A549 (cell line): ENCODE data around the gene AFF2. TPM values are rescaled to one million over a fixed set of nuclear protein-coding genes. Genes with fewer than 3 reads are reported as not detected.

Experiments used
- ATAC-seq, 2 experiments: fragments of 200-7000 bp in 1 of 2; fragments of >200 bp in 1 of 2; cut with Nextera tagmentation in 1 of 2; cut with Tn5 transposase in 1 of 2; 3 replicates each; pipeline versions ENCODE4 v1.8.0 to v1.9.1; 2018 to 2020; ENCODE audit warnings: mild to moderate bottlenecking in 1 of 2, moderate library complexity in 1 of 2
- CTCF ChIA-PET: fragments of 300-600 bp; sonication (Branson Sonifier 250); formaldehyde crosslinking; extraction: SDS; loops from one replicate; lab custom pipeline; 2021; ENCODE audit warnings: antibody characterized with exemption, inconsistent platforms; lab: Yijun Ruan, JAX
- POLR2A ChIA-PET: fragments of 350-600 bp; formaldehyde crosslinking; extraction: SDS; loops from one replicate; lab custom pipeline; 2021; ENCODE audit warnings: antibody characterized with exemption, inconsistent platforms; lab: Yijun Ruan, JAX
- DNase-seq, 2 experiments: peaks; one replicate each; pipeline versions ENCODE4 v3.0.0 to v3.0.0-alpha.2; 2011 to 2016; ENCODE audit warnings: low read depth in 1 of 2, low spot score in 1 of 2
- FAIRE-seq: peaks from 2 replicates; lab custom pipeline; 2011; peaks lifted over from hg19 to GRCh38; lab: Jason Lieb, UNC
- H3K27ac ChIP-seq, 2 experiments: fragments of >200 bp; sonication (Bioruptor Twin); formaldehyde crosslinking; 3 replicates each; pipeline ENCODE4 v1.5.1; 2016 to 2017
- H3K4me1 ChIP-seq: fragments of >200 bp; sonication (Bioruptor Twin); formaldehyde crosslinking; 3 replicates; pipeline ENCODE4 v1.6.1; 2016
- H3K4me2 ChIP-seq: fragments of >200 bp; sonication (Bioruptor Twin); formaldehyde crosslinking; 3 replicates; pipeline ENCODE4 v1.6.1; 2016
- H3K4me3 ChIP-seq: fragments of >200 bp; sonication (Bioruptor Twin); formaldehyde crosslinking; 3 replicates; pipeline ENCODE4 v1.5.1; 2016
- H3K9me3 ChIP-seq: fragments of >200 bp; sonication (Bioruptor Twin); formaldehyde crosslinking; 3 replicates; pipeline ENCODE4 v1.6.1; 2016
- BHLHE40 ChIP-seq: IDR thresholded peaks from 2 replicates; pipeline ENCODE4 v1.6.1; 2012; ENCODE audit warnings: low read depth, low read length, inconsistent platforms
- CHD4 ChIP-seq: fragments of 200-600 bp; sonication (generic); IDR thresholded peaks from 2 replicates; pipeline ENCODE4 v1.6.1; 2016; ENCODE audit warnings: antibody characterized with exemption, mild to moderate bottlenecking, borderline replicate concordance
- EHF ChIP-seq: fragments of 250-450 bp; sonication (Bioruptor Pico); IDR thresholded peaks from 2 replicates; pipeline ENCODE4 v1.5.0; 2020; ENCODE audit warnings: mild to moderate bottlenecking
- EP300 ChIP-seq, 2 experiments: fragments of >200 bp; sonication (Bioruptor Twin); formaldehyde crosslinking; IDR thresholded peaks; 2 replicates in 1 of 2; 3 replicates in 1 of 2; pipeline ENCODE4 v1.6.1; 2016 to 2017
- FOSL2 ChIP-seq, 2 experiments: fragments of 450-650 bp in 1 of 2; fragments of >200 bp in 1 of 2; sonication (Bioruptor Twin) in 1 of 2; formaldehyde crosslinking; IDR thresholded peaks; 2 replicates each; pipeline versions ENCODE4 v1.5.0 to v1.6.1; 2016 to 2020; ENCODE audit warnings: mild to moderate bottlenecking in 1 of 2, moderate library complexity in 1 of 2
- FOXS1 ChIP-seq: fragments of 250-450 bp; sonication (Bioruptor Pico); IDR thresholded peaks from 2 replicates; pipeline ENCODE4 v1.5.0; 2020; ENCODE audit warnings: mild to moderate bottlenecking, moderate library complexity
- HOXB5 ChIP-seq: fragments of 250-450 bp; sonication (Bioruptor Pico); IDR thresholded peaks from 2 replicates; pipeline ENCODE4 v1.5.0; 2020; ENCODE audit warnings: mild to moderate bottlenecking, moderate library complexity
- MAFK ChIP-seq: fragments of 450-650 bp; IDR thresholded peaks from 2 replicates; pipeline ENCODE4 v1.6.1; 2014; ENCODE audit not compliant: partially characterized antibody
- MYC ChIP-seq: IDR thresholded peaks from 2 replicates; pipeline ENCODE4 v1.6.1; 2012; ENCODE audit warnings: mild to moderate bottlenecking, inconsistent platforms, low read length, improper control_type of control experiment, borderline replicate concordance
- NFE2L2 ChIP-seq: fragments of 150-350 bp; conservative IDR thresholded peaks from 2 replicates; pipeline ENCODE4 v1.6.1; 2014; ENCODE audit warnings: low read length
- NR3C1 ChIP-seq: fragments of >200 bp; sonication (Bioruptor Twin); formaldehyde crosslinking; IDR thresholded peaks from 3 replicates; pipeline ENCODE4 v1.6.1; 2017
- RFX5 ChIP-seq: fragments of 450-650 bp; IDR thresholded peaks from 2 replicates; pipeline ENCODE4 v1.7.1; 2014; ENCODE audit warnings: antibody characterized with exemption, mild to moderate bottlenecking, moderate library complexity
- TFCP2L1 ChIP-seq: fragments of 250-450 bp; sonication (Bioruptor Pico); IDR thresholded peaks from 2 replicates; pipeline ENCODE4 v1.5.0; 2021; ENCODE audit warnings: mild to moderate bottlenecking
- TP53 ChIP-seq: fragments of 250-450 bp; sonication (Bioruptor Pico); IDR thresholded peaks from 2 replicates; pipeline ENCODE4 v1.5.0; 2021; ENCODE audit warnings: mild to moderate bottlenecking, moderate library complexity
- WGBS: methylation state at CpG from one replicate; pipeline ENCODE4 v1.1.6; 2017; ENCODE audit errors: missing lambda C conversion rate; 5-methylcytosine and 5-hydroxymethylcytosine counted together
- polyA plus RNA-seq, 4 experiments: library from polyadenylated mRNA; depleted of rRNA in 3 of 4; stranded (reverse); fragments of >200 nt; fragmentation: RNase III in 1 of 4; extraction: RNeasy Plus Mini Kit Qiagen cat#74134 plus additional on column Dnase treatment in 1 of 4; gene quantifications; 2 replicates in 3 of 4; 3 replicates in 1 of 4; pipeline ENCODE4 v1.2.3, GENCODE V29; 2011 to 2017
- TF ChIP-seq, protein P1 (sequence below): fragments of 250-450 bp; sonication (Bioruptor Pico); IDR thresholded peaks from 2 replicates; pipeline ENCODE4 v1.5.0; 2020; ENCODE audit warnings: low read depth, mild to moderate bottlenecking, moderate library complexity
- TF ChIP-seq, protein P2 (sequence below): fragments of >200 bp; sonication (Bioruptor Twin); formaldehyde crosslinking; IDR thresholded peaks from 3 replicates; pipeline ENCODE4 v1.6.1; 2016
- TF ChIP-seq, protein P3 (sequence below): fragments of 200-600 bp; sonication (generic); IDR thresholded peaks from 2 replicates; pipeline ENCODE4 v1.6.1; 2016; ENCODE audit warnings: antibody characterized with exemption, mild to moderate bottlenecking, moderate library complexity
- TF ChIP-seq, protein P4 (sequence below): IDR thresholded peaks from 2 replicates; pipeline ENCODE4 v1.6.1; 2012

Gene AFF2
- polyA plus RNA-seq, 2 of the 4 experiments (the other 2 are of a cell fraction) = 0.04 TPM; not detected in 1

DNA sequence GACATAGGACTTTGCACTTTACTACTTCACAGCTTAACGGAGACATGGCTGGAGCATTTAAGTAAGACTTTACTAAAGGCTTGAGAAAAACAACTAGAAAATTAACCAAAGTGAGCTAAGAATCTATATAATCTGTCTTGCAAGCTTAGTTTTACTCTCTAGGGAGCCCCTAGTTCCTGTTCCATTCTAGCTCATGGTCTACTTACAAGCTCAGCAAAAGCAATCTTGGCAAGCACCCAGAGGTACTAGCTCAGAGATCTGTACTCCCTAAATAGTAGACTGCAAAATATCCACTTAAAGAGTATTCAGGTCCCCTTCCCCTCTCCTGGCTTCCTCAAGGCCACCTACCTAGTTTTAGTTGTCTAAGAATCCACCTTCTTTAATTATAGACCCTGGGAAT is 535.7 kb downstream of the AFF2 start:
- Histone ChIP-seq H3K4me2 (no peak overlapping the region), H3K9me3 (no peaks in the 10 kb centered on the region), H3K4me3 (no peak overlapping the region), H3K27ac (no peak overlapping the region), H3K4me1 (no peaks in the 10 kb centered on the region)
- ChIA-PET CTCF (no interaction called here), POLR2A (no interaction called here)
- no peak for ATAC-seq
- WGBS = 24% methylated on average over 1 of the region's 1 CpG
- FAIRE-seq = no peak
- no peak for DNase-seq
- TF ChIP-seq FOSL2 (IDR thresholded peaks at IDR 0.05) (no peak), FOSL2 (CRISPR knock-in tag; IDR thresholded peaks at IDR 0.05) (no peak), RFX5 (no peak), BHLHE40 (no peak), NR3C1 (no peak), EHF (no peak), EP300 (IDR thresholded peaks at IDR 0.05) (no peak), TP53 (CRISPR knock-in tag) (no peak)
- TF ChIP-seq, protein P1, sequence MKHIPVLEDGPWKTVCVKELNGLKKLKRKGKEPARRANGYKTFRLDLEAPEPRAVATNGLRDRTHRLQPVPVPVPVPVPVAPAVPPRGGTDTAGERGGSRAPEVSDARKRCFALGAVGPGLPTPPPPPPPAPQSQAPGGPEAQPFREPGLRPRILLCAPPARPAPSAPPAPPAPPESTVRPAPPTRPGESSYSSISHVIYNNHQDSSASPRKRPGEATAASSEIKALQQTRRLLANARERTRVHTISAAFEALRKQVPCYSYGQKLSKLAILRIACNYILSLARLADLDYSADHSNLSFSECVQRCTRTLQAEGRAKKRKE (CRISPR knock-in tag) = no peak

DNA sequence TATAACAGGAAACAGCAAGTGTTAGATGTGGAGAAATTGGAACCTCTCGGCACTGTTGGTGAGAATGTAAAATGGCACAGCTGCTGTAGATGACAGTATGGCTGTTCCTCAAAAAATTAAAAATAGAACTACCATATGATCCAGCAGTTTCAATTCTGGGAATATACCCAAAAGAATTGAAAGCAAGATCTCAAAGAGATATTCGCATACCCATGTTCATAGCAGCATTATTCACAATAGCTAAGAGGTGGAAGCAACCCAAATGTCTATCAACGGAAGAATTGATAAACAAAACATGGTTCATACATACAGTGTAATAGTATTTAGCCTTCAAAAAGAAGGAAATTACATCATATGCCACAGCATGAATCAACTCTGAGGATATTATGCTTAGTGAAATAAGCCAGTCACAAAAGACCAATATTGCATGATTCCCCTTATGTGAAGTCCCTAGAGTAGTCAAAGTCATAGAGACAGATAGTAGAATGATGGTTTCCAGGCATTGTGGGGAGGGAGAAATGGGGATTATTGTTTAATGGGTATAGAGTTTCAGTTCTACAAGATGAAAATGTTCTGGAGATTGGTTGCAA is 537.0 kb downstream of the AFF2 start:
- ChIA-PET CTCF (no interaction called here), POLR2A (no interaction called here)
- no peak for ATAC-seq
- no peaks in the 10 kb centered on the region for H3K4me1 ChIP-seq
- DNase-seq = no peak
- H3K4me3 ChIP-seq = no peak overlapping the region
- H3K27ac ChIP-seq = no peak overlapping the region
- no peaks in the 10 kb centered on the region for H3K9me3 ChIP-seq
- H3K4me2 ChIP-seq = no peak overlapping the region
- WGBS = 23% methylated on average over 3 of the region's 3 CpGs
- TF ChIP-seq TP53 (CRISPR knock-in tag) = no peak
- no peak for TF ChIP-seq FOSL2 (IDR thresholded peaks at IDR 0.05)
- no peak for TF ChIP-seq FOSL2 (CRISPR knock-in tag; IDR thresholded peaks at IDR 0.05)
- TF ChIP-seq, protein P2, sequence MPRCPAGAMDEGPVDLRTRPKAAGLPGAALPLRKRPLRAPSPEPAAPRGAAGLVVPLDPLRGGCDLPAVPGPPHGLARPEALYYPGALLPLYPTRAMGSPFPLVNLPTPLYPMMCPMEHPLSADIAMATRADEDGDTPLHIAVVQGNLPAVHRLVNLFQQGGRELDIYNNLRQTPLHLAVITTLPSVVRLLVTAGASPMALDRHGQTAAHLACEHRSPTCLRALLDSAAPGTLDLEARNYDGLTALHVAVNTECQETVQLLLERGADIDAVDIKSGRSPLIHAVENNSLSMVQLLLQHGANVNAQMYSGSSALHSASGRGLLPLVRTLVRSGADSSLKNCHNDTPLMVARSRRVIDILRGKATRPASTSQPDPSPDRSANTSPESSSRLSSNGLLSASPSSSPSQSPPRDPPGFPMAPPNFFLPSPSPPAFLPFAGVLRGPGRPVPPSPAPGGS = no peak
- no peak for FAIRE-seq

DNA sequence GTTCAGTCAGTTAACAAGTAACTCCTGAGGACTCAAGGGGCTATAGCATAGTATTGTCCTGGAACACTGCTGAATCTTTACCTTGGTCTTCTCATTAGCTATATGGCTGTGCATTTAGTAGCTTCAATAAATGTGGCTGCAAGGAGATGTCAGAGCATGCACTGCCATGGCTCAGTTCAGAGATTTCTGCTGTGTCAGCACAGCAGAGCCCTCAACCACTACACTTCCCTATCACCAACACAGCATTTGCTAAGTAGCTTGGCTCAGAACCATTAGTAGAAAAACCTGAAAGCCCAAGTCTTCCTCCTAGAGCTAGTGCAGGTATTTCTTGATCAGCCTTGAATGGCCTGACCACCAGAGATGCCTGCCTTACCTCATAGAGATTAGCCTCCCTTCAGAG is 538.6 kb downstream of the AFF2 start:
- no peak overlapping the region for H3K4me3 ChIP-seq
- DNase-seq (no peak), ATAC-seq (no peak), FAIRE-seq (no peak)
- TF ChIP-seq NFE2L2 (no peak), MAFK (peak; percentile 68)
- no peaks in the 10 kb centered on the region for H3K9me3 ChIP-seq
- no peaks in the 10 kb centered on the region for H3K4me1 ChIP-seq
- CTCF ChIA-PET = no interaction called here
- no peak overlapping the region for H3K4me2 ChIP-seq
- POLR2A ChIA-PET = no interaction called here
- H3K27ac ChIP-seq = no peak overlapping the region

DNA sequence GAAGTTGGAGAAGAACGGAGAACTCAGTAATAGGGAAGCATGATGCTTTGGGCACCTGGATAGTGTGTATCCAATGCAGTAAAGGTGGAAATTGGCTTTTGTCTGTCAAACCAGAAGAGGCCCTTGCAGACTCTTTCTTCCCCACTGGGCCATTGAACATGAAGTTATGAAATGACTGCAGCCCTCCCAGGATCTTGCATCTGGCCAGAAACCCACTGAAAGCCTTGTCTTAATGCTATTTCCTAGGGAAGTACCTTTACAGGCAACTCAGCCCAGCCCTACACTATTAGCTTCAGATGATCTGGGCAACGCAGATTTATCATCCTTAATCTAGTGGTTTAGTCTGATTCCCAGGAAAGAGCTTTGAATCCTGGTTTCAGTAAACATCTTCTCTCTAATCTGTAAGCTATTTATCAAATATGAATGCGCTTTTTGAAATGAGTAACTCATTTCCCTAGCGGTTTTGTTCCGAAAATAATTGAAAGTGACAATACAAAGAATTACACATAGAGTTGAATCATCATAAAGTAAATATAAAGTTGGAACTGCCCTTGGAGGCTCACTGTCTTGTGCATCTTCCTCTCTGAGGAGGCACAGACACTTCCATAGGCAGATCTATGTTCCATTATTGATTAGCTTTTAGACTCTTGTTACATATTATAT is 540.6 kb downstream of the AFF2 start:
- FAIRE-seq = no peak
- ATAC-seq = no peak
- Histone ChIP-seq H3K4me3 (no peak overlapping the region), H3K4me2 (no peak overlapping the region), H3K27ac (no peak overlapping the region), H3K9me3 (no peaks in the 10 kb centered on the region), H3K4me1 (no peaks in the 10 kb centered on the region)
- DNase-seq = peak in 1 of 2 experiments; percentile 6
- CTCF ChIA-PET = no interaction called here
- WGBS = 1% methylated on average over 5 of the region's 5 CpGs
- TF ChIP-seq, protein P3, sequence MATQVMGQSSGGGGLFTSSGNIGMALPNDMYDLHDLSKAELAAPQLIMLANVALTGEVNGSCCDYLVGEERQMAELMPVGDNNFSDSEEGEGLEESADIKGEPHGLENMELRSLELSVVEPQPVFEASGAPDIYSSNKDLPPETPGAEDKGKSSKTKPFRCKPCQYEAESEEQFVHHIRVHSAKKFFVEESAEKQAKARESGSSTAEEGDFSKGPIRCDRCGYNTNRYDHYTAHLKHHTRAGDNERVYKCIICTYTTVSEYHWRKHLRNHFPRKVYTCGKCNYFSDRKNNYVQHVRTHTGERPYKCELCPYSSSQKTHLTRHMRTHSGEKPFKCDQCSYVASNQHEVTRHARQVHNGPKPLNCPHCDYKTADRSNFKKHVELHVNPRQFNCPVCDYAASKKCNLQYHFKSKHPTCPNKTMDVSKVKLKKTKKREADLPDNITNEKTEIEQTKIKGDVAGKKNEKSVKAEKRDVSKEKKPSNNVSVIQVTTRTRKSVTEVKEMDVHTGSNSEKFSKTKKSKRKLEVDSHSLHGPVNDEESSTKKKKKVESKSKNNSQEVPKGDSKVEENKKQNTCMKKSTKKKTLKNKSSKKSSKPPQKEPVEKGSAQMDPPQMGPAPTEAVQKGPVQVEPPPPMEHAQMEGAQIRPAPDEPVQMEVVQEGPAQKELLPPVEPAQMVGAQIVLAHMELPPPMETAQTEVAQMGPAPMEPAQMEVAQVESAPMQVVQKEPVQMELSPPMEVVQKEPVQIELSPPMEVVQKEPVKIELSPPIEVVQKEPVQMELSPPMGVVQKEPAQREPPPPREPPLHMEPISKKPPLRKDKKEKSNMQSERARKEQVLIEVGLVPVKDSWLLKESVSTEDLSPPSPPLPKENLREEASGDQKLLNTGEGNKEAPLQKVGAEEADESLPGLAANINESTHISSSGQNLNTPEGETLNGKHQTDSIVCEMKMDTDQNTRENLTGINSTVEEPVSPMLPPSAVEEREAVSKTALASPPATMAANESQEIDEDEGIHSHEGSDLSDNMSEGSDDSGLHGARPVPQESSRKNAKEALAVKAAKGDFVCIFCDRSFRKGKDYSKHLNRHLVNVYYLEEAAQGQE = no peak
- TF ChIP-seq, protein P4, sequence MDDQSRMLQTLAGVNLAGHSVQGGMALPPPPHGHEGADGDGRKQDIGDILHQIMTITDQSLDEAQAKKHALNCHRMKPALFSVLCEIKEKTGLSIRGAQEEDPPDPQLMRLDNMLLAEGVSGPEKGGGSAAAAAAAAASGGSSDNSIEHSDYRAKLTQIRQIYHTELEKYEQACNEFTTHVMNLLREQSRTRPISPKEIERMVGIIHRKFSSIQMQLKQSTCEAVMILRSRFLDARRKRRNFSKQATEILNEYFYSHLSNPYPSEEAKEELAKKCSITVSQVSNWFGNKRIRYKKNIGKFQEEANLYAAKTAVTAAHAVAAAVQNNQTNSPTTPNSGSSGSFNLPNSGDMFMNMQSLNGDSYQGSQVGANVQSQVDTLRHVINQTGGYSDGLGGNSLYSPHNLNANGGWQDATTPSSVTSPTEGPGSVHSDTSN = no peak
- TF ChIP-seq NR3C1 (no peak), TFCP2L1 (CRISPR knock-in tag) (no peak), CHD4 (no peak), FOXS1 (CRISPR knock-in tag) (no peak), HOXB5 (CRISPR knock-in tag) (no peak), EP300 (IDR thresholded peaks at IDR 0.05) (no peak), MYC (no peak)
- POLR2A ChIA-PET = no interaction called here
